Mesodermal cell (in vitro differentiated cells): Measurements from ENCODE around the gene PNRC1.
"Not testable (repeated sequence)": the region's sequence is repeated elsewhere in the genome, so short reads cannot be mapped to it uniquely, and the experiment has no call there.

Experiments
- H3K27ac ChIP-seq: 2 replicates; pipeline ENCODE4 v1.7.0; 2013; ENCODE audit warnings: mild to moderate bottlenecking, low read depth, low read length, moderate library complexity; ENCODE audit not compliant: severe bottlenecking
- H3K36me3 ChIP-seq: 2 replicates; pipeline ENCODE4 v1.7.1; 2013; ENCODE audit warnings: mild to moderate bottlenecking, low read length, moderate library complexity; ENCODE audit not compliant: control insufficient read depth, insufficient read depth
- H3K4me1 ChIP-seq: one replicate; pipeline ENCODE4 v1.7.1; 2013; ENCODE audit warnings: mild to moderate bottlenecking, low read length; ENCODE audit not compliant: insufficient read depth, control insufficient read depth, poor library complexity, severe bottlenecking
- H3K4me3 ChIP-seq: 2 replicates; pipeline ENCODE4 v1.7.0; 2013; ENCODE audit warnings: low read length, control low read depth, mild to moderate bottlenecking; ENCODE audit not compliant: insufficient read depth, poor library complexity, severe bottlenecking; ENCODE audit errors: extremely low read depth
- H3K9me3 ChIP-seq: 2 replicates; pipeline ENCODE4 v1.7.1; 2013; ENCODE audit warnings: mild to moderate bottlenecking, low read length, moderate library complexity; ENCODE audit not compliant: control insufficient read depth
- WGBS, 2 experiments: methylation state at CpG; one replicate each; pipeline ENCODE4 v1.1.5; 2013; ENCODE audit warnings: missing lambda C conversion rate in 2 of 2; ENCODE audit not compliant: insufficient coverage in 2 of 2; 5-methylcytosine and 5-hydroxymethylcytosine counted together

Gene PNRC1

GRCh38 chr6:89100114-89100513 lies 19.6 kb downstream of the PNRC1 start:
- H3K27ac ChIP-seq: no peak overlapping the region
- H3K9me3 ChIP-seq: no peaks in the 10 kb centered on the region
- H3K36me3 ChIP-seq: peaks cover 23% of the 10 kb centered on the region
- H3K4me3 ChIP-seq: no peak overlapping the region
- 100% methylated on average over 2 of the region's 2 CpGs; no CpG with 5 or more reads in 1 of the 2 experiments for WGBS, 2 experiments
- H3K4me1 ChIP-seq: no peaks in the 10 kb centered on the region

DNA sequence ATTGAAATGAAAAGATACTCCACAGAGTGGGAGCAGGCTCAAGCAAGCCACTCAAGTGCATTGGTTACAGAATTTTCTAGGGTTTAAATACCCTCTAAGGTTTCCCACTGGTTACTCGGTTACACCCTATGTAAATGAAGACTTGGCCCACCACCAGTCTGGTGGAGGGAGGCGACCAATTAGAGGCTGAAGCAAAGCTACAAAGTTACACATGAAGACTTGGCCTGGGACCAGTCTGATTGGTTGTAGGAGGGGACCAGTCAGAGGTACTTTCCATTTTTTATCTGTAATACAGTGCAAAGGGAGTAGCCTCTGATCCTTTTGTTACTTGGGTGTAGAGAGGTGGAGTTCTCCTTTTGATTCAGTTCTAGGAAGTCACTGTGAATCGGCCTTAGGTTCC lies 29.7 kb downstream of the PNRC1 start:
- peaks cover 5% of the 10 kb centered on the region for H3K36me3 ChIP-seq
- no peaks in the 10 kb centered on the region for H3K9me3 ChIP-seq
- no peaks in the 10 kb centered on the region for H3K4me1 ChIP-seq
- WGBS, 2 experiments: 100% methylated on average over 2 of the region's 3 CpGs; no CpG with 5 or more reads in 1 of the 2 experiments
- no peak overlapping the region for H3K4me3 ChIP-seq
- H3K27ac ChIP-seq: no peak overlapping the region

GRCh38 chr6:89111933-89112332 lies 31.4 kb downstream of the PNRC1 start:
- Histone ChIP-seq H3K4me3 (no peak overlapping the region), H3K4me1 (no peaks in the 10 kb centered on the region), H3K9me3 (no peaks in the 10 kb centered on the region), H3K27ac (no peak overlapping the region), H3K36me3 (no peaks in the 10 kb centered on the region)
- 93 to 95% methylated on average over 5 of the region's 9 CpGs for WGBS, 2 experiments

- H3K9me3 ChIP-seq: no peaks in the 10 kb centered on the region
- H3K4me1 ChIP-seq: peaks cover 4% of the 10 kb centered on the region
- WGBS, 2 experiments: no CpG with 5 or more reads among the region's 6 CpGs
- H3K36me3 ChIP-seq: no peaks in the 10 kb centered on the region
- H3K27ac ChIP-seq: no peak overlapping the region
- peak overlapping the region; percentile 80 for H3K4me3 ChIP-seq
These were observed 36.2 kb downstream of the PNRC1 start for GRCh38 chr6:89116702-89117101.

DNA sequence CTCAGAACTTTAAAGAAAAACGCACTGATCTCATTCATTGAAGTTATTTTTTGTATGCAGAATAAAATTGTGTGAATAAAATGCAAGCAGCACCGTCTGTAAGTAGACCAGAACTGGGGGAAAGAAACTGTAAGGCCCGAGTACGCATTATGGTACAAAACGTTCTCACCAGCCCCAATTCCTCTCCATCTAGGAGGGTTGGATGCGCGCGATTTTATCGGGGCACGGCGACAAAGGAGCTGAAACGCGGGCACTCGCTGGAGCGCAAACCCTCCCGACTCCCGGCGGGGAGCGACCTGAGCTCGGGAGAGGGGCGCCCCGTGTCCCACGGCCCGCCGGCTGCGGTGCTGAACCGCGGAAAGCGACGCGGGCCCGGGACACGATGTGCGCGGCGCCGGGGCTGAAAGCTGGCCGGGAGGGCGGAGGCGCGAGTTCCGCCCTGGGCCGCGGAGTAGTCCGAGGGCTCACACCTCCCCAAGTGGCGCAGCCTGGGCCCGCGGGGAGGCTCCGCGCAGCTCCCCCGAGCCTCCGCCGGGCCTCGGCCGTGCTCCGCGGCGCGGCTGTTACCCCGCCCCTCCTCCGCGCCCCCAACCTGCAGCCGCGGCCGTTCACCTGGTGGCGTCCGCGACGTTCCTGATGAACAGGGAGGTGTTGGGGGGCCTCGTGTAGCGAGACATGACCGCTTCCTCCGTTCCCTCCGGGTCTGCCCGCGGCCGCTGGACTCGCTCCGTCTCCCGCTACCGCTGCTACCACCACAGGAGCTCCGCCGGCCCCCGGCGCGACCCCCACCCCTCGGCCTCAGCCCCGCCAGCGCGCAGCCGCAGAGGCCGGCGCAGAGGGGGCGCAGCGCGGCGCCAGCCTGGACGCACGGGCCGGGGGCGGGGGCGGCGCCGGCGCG lies 36.9 kb downstream of the PNRC1 start, which contains the start of gene SRSF12:
Gene SRSF12 (minus strand): TSS at position 861 of the 898 bp plus-strand sequence. CDS start 184 bp downstream, at position 677.
- WGBS, 2 experiments: 0 to 1% methylated on average over 46 to 89 of the region's 106 CpGs
- H3K4me3 ChIP-seq: peak within 1 kb of the TSS; percentile 80
- peaks cover 4% of the 10 kb centered on the region for H3K4me1 ChIP-seq
- no peak within 1 kb of the TSS for H3K27ac ChIP-seq
- H3K36me3 ChIP-seq: no peaks in the 10 kb centered on the region
- no peaks in the 10 kb centered on the region for H3K9me3 ChIP-seq

DNA sequence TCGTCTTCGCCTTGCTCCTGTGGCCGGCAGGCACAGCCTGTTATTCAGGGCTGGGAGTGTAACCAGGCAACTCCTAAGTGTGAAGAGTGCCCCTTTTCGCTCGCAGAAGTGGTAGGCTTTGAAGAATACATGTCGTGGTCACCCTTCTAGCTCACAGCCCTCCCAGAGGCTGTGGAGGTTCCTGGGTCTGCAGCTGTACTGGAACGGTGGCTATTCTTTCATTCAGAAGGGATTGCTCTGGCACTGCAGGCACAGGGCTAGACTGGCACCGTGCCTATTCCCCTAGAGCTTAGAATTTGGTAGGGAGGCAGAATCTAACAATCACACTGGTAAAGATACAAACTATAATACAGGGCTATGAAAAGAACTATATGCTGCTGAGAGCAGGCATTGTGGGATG lies 38.4 kb downstream of the PNRC1 start:
- no peak overlapping the region for H3K4me3 ChIP-seq
- no peaks in the 10 kb centered on the region for H3K9me3 ChIP-seq
- peaks cover 4% of the 10 kb centered on the region for H3K4me1 ChIP-seq
- no peaks in the 10 kb centered on the region for H3K36me3 ChIP-seq
- no peak overlapping the region for H3K27ac ChIP-seq
- 82 to 88% methylated on average over 3 to 7 of the region's 8 CpGs for WGBS, 2 experiments

DNA sequence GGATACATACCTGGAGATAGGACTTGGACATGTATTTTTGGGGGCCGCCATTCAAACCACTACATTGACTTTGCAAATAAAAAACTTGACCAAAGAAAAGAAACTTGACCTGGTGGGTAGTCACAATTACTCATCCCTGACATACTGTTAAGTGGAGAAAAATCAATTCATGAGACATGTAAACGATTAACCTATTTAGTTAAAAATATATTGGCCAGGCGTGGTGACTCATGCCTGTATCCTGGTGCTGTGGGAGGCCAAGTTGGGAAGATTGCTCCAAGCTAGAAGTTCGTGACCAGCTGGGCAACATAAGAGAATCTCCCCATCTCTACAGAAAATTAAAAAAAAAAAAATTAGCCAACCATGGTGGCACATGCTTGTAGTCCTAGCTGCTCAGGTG lies 39.8 kb downstream of the PNRC1 start:
- no CpG with 5 or more reads among the region's 4 CpGs for WGBS, 2 experiments
- no peak overlapping the region for H3K4me3 ChIP-seq
- H3K36me3 ChIP-seq: no peaks in the 10 kb centered on the region
- H3K27ac ChIP-seq: no peak overlapping the region
- H3K4me1 ChIP-seq: peaks cover 4% of the 10 kb centered on the region
- no peaks in the 10 kb centered on the region for H3K9me3 ChIP-seq

- H3K4me3 ChIP-seq: no peak overlapping the region
- peaks cover 4% of the 10 kb centered on the region for H3K4me1 ChIP-seq
- H3K27ac ChIP-seq: no peak overlapping the region
- H3K9me3 ChIP-seq: no peaks in the 10 kb centered on the region
- no CpG with 5 or more reads among the region's 1 CpG for WGBS, 2 experiments
- no peaks in the 10 kb centered on the region for H3K36me3 ChIP-seq
These were observed 41.4 kb downstream of the PNRC1 start for GRCh38 chr6:89121934-89122333.

DNA sequence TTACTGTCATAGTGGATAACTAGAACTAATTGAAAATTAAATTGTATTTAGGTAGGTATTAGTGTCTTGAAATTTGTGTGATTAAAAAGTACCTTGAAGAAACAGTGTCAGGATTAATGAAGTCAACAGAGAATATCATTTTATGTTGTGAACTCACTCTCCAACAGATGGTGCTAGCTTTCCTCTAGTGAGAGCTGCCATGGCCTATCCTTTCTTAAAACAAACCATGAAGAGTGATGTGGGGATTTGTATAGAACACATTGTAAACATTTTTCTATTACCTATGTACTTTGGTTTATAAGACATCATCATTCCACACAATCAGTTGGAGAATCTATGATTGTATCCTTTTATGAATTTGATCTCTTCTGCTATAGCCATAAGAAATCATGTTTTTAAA lies 42.1 kb downstream of the PNRC1 start:
- Histone ChIP-seq H3K9me3 (no peaks in the 10 kb centered on the region), H3K4me1 (peaks cover 4% of the 10 kb centered on the region), H3K4me3 (no peak overlapping the region), H3K27ac (no peak overlapping the region), H3K36me3 (no peaks in the 10 kb centered on the region)

GRCh38 chr6:89128256-89128671 lies 47.7 kb downstream of the PNRC1 start:
- not testable (repeated sequence) for H3K36me3 ChIP-seq, H3K27ac ChIP-seq, H3K9me3 ChIP-seq, H3K4me1 ChIP-seq, H3K4me3 ChIP-seq
- WGBS, 2 experiments: 86 to 100% methylated on average over 1 of the region's 2 CpGs

DNA sequence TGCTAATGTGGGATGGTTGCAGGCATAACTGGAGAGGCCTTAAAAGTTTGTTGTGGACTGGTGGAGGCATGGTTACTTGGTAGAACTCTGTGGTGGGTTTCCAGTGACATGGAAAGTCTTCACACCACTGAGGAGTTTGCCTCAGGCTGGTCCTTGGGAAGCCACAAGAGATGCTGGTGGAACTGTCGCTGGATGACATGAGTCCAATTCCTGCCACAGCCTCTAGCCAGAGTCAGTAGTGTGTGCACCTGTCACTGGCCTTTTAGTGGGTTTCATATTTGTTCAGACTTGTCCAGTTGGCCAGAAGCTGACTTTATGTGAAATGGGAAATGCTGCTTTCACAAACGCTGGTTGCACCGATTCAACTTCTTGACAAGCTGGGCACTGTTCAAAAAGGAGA lies 51.0 kb downstream of the PNRC1 start:
- Histone ChIP-seq H3K27ac (no peak overlapping the region), H3K36me3 (no peaks in the 10 kb centered on the region), H3K9me3 (no peaks in the 10 kb centered on the region), H3K4me1 (no peaks in the 10 kb centered on the region), H3K4me3 (no peak overlapping the region)
- 97 to 100% methylated on average over 3 of the region's 3 CpGs for WGBS, 2 experiments
